ENCODE measurements around the gene ANKK1.

- TF ChIP-seq CTCF (IDR thresholded peaks at IDR 0.05; ENCODE audit: low read depth, low read length) (no peak), POLR2A (IDR thresholded peaks at IDR 0.05; ENCODE audit: extremely low read depth, insufficient read length) (no peak), MAX (IDR thresholded peaks at IDR 0.05; ENCODE audit: low read depth, low read length) (no peak)
These were observed 46.0 kb upstream of the ANKK1 start for GRCh38 chr11:113341388-113342165.

All from NB4 (cell line).